GM18870 (cell line): Measurements from ENCODE around the gene PITX1.
"Not testable (repeated sequence)": the region's sequence is repeated elsewhere in the genome, so short reads cannot be mapped to it uniquely, and the experiment has no call there.

ENCODE experiments used
- ATAC-seq: cut with Tn5 transposase; IDR thresholded peaks from one replicate; pipeline ENCODE4 v1.9.1; 2021; ENCODE audit warnings: moderate library complexity; ENCODE audit not compliant: unreplicated experiment

The PITX1 gene

DNA sequence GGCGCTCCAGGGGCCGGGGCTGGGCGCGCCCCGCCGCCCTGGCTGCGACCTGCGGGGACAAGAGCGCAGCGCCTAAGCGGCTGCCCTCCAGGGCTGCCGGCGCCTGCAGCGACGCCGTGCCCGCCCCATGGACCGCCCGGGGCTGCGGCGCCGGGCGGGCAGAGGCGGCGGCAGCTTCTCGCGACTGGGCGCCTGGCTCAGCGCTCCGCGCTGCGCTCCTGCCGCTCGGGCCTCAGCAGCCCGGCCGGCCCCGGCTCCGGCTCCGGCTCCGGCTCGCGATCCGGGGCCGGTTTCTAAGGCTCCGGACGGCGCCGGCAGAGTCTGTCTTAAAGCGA, at the start of gene PITX1:
Gene PITX1, minus strand, starts transcription at position 328 of the 335 bp plus-strand sequence. CDS start 347 bp downstream, outside the sequence.
- no peak for ATAC-seq

DNA sequence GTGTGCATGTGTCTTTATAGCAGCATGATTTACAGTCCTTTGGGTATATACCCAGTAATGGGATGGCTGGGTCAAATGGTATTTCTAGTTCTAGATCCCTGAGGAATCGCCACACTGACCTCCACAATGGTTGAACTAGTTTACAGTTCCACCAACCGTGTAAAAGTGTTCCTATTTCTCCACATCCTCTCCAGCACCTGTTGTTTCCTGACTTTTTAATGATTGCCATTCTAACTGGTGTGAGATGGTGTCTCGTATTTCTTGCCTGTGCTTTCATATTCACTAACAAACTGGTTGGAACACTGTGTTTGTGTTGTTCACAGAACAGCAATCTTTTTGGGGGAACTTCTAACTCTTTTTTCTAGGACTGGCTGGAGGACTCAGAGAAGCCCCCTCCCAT, 49.3 kb upstream of the PITX1 start:
- not testable (repeated sequence) for ATAC-seq

DNA sequence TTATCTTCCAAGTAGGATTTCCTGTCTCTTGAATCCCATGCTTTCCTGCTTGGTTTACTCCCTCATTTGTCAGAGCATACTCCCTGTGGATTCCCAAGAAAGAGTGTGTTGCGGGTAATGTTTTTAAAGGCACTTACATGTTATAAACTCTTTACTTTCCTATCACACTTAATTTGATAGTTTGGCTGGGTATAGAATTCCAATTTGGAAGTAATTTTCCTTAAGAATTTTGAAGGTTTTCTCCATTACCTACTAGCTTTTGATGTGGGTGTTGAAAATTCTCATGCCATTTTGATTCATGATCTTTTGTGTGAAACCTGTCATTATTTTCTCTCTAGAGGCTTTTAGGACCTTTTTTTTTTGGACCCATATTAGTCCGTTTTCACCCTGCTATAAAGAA, 47.2 kb upstream of the PITX1 start:
- no peak for ATAC-seq

DNA sequence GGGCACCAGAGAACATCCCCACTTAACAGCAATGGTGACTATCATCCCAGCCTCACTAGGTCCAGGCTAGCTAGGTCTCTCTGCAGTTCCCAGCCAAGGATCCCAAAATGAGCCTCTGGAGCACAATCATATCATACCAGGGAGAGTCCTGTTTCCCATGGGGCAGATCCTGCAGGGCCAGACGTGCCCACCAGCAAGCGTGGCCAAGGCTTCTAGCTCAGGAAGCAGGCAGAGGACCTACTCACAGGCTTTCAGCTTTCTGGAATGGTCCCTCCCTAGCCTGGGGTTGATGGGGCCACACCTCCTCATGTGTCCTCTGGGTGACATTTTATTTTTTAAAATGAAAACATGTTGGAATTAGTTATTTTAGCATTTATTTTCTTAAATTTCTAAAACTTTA, 45.7 kb upstream of the PITX1 start:
- ATAC-seq: no peak

DNA sequence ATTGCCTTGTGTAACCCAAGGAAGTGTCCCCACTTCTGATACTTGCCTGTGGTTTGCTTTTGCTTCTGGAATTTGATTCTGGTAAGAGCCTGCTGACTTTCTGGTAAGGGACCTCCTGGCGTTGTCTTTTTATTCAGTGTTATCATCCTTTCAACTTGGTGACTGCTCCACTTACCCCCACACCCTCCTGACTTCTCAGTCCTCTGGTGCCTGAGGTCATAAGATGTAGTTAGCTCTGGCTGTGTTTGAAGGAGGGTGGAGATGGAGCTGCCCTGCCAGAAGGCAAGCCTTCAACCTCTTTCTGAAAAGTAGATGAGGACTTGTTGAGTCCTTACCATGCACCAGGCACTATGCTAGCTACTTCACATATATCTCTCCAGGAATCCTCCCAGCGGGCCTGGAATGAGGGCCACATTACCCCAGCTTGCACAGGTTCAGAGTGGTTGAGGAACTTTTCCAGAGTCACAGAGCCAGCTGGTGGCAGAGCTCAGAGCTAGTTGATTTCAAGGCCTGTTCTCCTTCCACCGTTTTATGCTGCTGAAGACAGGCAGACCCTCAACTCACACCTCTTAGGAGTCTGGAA, 45.2 kb upstream of the PITX1 start:
- ATAC-seq: no peak

DNA sequence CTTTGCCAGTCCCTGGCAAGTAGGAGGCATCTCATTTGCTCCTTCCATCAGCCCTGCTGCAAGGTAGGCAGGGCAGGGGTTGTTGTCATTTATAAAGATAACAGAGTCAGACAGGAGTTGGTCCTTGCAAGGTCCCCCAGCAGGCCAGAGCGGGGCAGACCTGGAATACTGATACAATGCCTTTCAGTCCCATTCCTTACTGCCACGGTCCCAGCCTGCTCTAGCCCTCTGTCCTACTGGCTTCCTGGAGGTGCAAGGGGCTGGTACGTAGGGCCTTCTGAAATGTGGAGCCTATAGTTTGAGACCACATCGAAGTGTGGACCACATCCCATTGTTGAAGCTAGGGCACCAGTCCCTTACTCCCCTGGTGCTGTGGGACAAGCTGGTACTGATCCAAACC, 42.8 kb upstream of the PITX1 start:
- ATAC-seq: no peak

DNA sequence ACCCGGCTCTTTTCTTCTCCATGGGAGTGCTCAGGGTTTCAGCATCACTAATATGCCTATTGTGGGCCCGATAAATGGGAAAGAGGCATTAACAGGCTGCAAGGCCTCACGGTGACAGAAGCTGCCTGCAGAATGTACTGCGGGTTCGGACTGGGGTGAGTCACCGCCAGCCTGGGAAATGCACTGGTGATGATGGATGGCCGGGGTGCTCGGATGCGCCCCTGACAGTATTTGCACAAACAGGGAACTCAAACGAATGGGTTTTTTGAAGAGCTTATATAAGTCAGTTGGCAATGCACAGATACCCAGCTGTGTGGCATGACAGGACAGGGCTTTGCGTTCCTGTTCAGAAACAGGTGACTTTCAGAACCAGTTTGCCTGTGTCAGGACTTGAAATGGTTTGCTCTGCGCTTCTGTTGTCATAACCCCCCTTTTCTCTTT, 42.0 kb upstream of the PITX1 start:
- no peak for ATAC-seq

DNA sequence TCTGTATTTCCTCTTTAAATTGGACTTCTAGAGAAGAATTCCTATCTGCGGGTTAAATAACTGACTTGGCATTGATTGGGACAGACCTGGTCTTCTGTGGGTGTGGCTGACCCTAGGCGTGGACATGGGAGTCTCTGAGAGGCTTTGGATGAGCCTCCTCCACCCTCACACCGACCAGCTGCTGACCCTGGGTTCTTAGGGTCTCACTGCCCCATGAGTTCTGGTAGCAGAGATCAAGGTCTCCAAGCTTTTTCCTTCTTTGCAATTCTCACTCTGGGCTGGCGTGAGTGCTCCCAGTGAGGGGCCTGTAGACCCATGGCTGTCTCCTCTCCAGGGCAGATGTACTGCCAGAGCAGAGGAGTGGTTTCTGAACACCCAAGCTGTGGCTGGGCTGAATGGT, 41.6 kb upstream of the PITX1 start:
- no peak for ATAC-seq

DNA sequence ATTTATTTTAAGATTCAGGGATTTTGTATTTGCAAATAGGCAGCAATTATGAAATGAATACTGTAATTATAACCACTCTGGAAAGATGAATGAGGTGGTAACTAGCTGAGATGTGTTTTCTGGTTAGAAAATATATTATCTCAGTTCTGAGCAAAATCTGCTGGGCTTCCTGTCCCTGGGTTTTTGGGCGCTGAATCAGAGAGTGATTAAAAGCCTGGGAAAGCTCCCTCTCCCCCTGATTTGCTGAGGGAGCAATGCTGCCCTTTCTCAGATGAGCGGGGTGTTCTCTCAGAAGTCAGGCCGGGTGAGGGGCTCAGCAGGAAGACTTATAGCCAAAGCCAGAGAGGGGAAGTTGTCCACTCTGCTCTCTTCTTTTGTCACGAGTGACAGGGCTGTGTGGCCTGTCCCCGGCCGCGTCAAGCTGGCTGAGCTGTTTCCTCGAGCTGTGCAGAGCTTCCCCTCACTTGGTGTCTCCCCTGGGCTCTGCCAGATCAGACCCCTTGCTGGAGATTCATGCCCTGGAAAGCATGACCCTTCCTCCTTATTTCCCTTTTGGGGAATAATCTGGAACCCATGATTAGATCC, 39.8 kb upstream of the PITX1 start:
- ATAC-seq: no peak

DNA sequence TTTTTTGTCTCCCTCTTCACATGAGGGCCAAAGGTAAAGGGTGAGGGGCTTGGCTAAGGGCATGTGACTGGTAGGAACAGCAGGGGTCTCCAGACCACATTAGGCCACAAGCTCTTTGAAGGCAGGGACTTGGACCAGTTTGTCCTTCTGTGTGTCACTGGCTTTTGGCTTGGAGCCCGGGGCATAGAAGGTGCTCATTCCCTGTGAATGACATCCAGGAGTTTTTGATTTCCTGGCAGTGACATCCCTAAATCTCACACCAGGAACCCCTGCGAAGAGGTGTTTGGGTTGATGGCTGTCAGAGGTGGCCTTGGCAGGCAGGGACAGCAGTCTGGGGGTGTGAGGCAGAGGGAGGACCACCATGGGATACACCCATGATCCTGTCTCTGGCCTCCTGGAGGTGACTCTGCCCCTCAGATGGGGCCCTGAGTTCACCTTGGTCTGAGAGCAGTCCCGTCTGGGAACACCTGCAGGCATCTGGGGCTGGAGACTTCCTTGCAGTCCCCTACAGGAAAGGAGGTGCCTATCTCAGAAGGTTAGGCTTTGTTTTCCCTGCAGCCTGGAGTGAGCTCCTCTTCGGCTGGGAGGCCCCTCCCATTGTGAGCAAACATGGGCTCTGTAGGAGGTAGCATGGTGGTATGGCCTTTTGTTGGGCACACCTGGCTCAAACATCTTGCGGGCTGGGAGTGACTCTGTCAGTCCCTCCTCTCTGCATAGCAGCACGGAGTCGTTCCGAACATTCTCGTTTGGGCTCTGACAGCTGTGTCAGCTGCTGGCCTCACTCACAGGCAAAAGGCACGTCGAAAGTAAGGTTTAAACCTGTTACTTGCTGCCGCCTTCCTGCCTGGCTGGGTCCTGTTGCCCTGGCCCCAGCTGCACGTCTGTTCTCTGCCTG, 38.6 kb upstream of the PITX1 start:
- no peak for ATAC-seq

DNA sequence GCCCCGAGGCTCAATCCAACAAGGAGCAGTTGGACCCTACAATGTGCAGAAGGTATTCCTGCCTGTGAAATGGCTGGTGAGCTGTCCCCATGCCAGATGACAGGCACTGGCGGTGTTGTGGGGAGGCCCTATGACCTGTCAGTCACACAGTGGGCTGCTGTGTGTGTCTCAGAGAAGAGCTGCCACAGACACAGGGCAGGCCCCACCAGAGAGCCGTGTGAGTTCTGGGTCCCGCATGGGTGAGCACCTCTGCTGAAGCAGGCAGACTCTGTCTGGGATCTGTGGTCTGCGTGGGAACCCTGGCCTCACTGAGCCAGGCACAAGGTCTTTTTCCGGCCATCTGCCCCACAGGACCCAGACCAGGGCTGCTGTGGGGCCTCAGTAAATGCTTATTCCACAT, 37.3 kb upstream of the PITX1 start:
- ATAC-seq: no peak

DNA sequence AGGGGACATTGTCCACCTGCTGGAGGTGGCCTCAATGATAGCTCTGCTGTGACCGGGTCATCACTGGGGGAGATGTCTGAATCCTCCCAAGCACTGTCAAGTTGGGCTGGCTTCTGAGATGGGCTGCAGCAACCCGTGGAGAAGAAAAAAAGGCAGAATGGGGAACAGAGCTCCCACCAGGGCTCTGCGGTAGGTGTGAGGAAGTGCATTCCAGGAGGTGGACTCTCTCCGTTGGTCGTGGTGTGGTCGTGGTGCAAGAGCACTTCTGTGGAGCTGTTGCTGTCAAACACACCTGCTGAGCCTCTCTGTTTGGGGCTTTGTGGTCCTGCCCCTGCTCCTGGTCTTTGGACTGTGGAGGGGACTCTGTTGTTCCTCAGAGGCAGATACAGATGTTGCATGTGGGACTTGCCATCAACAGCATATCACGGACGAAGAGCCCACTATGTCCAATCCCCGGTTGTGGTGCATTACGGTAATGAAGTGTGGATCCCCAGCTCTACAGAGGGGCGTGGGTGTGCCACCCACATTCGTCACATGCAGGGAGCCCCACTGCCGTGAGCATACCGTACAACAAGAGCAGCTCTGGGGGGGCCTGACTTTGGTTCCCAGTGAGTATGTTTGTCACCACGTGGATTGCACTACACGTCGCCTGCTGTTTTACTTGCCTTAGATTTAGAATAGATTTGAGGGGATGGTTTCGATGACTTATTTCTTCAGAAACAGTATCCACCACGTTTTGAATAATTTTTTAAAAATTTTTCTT, 36.0 kb upstream of the PITX1 start:
- no peak for ATAC-seq

DNA sequence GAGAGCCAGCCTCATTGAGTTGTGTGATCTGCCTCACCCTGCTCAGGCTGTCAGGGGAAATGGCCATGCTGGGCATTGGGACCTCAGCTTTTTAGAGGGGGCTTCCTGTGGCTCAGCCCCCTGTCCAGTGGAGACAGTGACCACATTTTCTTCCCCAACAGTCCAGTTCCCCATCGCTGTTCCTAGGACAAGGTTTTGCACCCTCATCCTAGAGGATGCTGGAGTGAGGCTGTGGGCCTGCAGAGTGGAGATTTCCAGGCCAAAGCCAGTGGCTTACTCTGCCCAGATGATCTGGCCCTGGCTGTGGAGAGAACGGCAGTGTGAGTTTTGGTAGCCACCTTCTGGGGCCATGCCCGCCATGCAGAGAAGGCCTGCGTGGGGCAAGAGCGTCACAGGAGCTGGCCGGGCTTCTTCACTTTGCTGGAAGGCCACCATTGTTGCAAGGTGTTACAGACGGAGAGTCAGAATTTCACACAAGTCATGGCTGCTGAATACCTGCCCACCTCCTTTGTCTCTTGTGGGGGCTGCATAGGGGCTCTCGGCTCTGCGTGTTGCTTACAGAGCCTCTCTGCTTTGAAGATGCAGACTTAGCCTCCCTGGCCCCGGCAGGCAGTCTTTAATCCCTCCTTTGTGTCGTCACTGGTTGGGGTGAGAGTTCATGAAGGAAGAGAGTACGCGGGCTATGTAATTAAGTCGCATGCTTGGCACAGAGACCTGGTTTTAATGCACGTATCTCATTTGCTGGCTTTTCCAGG, 35.2 kb upstream of the PITX1 start:
- no peak for ATAC-seq

DNA sequence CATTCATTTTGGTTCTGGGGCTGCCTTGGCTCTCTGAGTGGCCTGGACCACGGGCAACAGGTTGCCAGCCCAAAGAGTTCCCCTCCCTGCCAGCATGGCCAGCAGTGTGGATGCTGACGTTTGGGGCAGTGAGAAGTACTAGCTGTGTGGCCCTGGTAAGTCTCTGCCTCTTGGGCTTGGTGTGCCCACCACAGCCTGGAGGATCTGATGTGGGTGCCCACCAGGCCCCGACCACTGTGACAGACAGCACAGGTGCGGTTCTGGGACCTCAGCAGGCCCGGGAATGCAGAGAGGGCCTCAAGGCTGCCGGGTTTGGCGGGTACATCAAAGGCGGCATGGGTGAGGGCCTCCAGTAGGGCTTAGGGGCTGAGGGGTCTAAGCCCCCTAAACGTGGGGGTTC, 33.6 kb upstream of the PITX1 start:
- no peak for ATAC-seq

DNA sequence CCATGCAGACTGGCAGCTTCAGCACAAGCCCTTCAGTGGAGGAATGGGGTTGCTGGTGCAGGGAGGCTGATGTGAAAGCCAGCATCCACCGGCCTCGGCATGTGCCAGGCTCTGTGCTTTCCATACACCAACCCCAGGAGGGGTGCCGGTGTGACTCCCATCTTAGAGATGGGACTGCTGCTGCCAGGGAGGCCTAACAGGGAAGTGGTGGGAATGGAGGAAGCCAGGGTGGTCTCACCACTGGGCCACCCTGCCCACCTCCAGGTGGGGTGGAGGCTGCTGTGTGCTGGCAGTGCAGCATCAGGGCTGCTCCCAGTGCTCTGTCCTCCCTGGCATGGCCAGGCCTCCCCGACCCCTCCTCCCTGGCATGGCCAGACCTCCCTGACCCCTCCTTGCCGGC, 32.8 kb upstream of the PITX1 start:
- ATAC-seq: no peak

DNA sequence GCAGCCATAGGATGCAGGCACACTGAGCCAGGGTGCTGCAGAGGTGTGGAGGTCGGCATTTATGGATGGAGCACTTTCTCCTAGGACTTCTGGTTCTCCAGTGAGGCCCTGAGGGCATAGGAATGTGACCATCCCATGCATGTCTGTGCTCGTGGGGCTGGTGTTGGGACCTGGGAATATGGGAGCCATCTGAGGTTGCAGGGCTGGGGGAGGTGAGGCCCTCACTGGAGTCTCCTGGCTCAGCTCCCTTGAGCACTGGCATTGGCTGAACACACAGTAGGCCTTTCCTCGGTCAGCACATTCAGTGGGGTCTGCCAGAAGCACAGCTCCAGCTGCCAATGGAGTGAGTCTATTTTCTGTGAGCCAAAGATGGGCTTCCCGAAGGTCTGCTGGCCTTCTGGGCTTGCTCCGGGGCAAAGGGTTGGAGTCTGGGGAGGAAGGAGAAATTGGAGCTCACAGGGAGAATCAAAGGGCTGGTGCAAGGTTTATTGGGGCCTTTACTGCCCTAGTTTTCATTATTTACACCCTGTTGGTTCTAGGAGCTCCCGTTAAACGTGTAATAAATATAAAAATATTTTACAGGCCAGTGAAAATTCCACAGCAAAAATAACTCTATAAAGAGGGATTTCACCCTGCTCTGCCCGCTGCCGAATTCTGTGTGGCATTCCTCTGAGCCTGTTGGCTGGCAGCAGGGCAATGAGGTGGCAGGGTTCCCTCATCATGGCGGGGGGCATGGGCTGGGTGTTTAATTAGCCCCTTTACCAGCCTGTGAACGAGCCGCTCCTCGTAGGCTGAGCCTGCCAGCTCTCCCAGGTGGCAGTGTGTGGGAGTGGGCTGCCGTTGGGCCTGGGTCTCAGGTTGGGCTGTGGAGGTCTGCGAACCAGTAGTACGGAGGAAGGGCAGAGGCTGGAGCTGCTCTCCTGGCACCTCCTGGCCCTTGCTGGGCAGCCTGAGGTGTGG, 31.6 kb upstream of the PITX1 start:
- ATAC-seq: no peak

DNA sequence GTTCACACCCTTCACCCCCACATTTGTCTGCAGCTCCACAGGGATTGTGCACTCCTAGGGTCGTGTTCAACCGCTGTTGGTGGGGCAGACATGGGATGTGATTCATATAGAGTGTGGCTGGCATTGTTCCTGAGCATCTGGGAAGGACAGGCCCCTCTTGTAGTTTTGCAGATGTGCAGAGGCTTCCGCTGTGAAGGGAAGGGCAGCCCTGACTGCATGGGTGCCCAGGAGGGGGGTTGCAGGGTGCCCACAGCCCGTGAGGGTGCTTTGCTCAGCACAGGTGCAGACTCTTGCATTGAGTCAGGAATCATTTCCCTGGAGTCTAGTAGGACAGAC, 30.2 kb upstream of the PITX1 start:
- ATAC-seq: no peak

DNA sequence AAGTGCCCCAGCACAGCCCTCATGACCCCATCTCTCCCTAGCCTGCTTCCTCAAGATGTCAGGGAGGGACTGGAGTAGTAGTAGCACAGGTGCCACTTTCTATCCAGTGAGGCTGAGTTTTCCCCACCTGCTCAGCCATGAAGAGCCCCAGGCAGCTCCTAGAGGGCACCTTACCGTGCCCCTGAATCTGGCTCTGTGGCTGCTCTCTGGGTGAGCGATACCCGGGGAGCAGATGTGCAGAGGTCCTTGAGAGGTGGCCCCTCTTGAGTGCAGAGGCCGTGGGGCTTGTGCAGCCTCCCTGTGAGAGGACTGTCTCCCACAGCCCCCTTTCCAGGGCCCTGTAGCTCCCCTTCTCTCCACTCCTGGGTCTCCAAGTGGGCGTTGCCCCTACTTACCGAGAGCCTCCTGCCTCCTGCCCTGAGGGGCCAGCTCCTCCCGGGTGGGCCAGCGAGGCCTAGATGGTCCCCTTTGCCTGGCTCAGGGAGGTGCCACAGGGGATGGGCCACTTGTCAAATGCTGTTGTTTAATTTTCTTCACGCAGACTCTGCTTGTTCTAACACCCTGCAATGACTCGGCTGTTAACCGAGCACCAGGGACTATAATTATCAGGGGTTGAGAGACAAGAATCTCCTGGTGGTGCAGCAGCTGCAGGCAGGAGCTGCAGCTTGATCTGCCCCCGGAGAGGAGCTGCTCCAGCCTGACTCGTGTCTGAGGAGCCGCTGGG, 29.6 kb upstream of the PITX1 start:
- ATAC-seq: no peak

DNA sequence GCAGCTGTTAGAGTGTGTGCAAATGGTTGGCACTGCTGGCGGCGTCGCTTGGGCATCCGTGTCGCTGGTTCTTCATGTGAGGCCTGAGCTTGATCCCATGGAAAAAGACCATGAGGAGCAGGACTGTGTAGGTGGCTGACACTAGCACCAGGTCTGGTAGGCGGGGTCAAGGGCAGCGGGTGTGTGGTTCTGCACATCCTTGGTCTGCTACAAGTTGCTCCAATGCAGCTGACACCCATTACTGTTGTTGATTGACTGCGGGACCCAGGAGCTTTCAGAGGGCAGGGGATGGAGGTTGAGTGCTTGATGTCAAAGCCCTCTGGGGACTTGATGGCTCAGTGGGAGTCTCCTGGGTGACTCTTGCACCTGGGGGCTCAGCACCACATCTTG, 29.0 kb upstream of the PITX1 start:
- ATAC-seq: no peak
